Smooth muscle cell (in vitro differentiated cells): Measurements from ENCODE around the gene SLCO3A1. TPM values are rescaled to one million over a fixed set of nuclear protein-coding genes. Genes with fewer than 3 reads are reported as not detected.

ENCODE experiments used
- DNase-seq: peaks from one replicate; lab custom pipeline; 2025; ENCODE audit not compliant: unreplicated experiment; lab: John Stamatoyannopoulos, UW
- H2AFZ ChIP-seq: fragments of 200-600 bp; sonication (generic); 2 replicates; pipeline ENCODE4 v1.6.0; 2016; ENCODE audit warnings: antibody characterized with exemption, low read depth, mild to moderate bottlenecking
- H3F3A ChIP-seq: fragments of 200-600 bp; sonication (generic); 2 replicates; pipeline ENCODE4 v1.6.0; 2017; ENCODE audit warnings: antibody characterized with exemption, low read depth
- H3K27ac ChIP-seq: fragments of 200-600 bp; sonication (generic); 2 replicates; pipeline ENCODE4 v1.5.1; 2016; ENCODE audit warnings: low read depth, mild to moderate bottlenecking
- H3K27me3 ChIP-seq: fragments of 200-600 bp; sonication (generic); 2 replicates; pipeline ENCODE4 v1.6.1; 2016; ENCODE audit warnings: low read depth, mild to moderate bottlenecking
- H3K36me3 ChIP-seq: fragments of 200-600 bp; sonication (generic); 2 replicates; pipeline ENCODE4 v1.5.1; 2016; ENCODE audit warnings: low read depth
- H3K4me1 ChIP-seq: fragments of 200-600 bp; sonication (generic); 2 replicates; pipeline ENCODE4 v1.5.1; 2016; ENCODE audit warnings: low read depth
- H3K4me2 ChIP-seq: fragments of 200-600 bp; sonication (generic); 2 replicates; pipeline ENCODE4 v1.6.0; 2016; ENCODE audit warnings: mild to moderate bottlenecking
- H3K4me3 ChIP-seq: fragments of 200-600 bp; sonication (generic); 2 replicates; pipeline ENCODE4 v1.5.1; 2016; ENCODE audit warnings: mild to moderate bottlenecking
- H3K79me2 ChIP-seq: fragments of 200-600 bp; sonication (generic); 2 replicates; pipeline ENCODE4 v1.6.0; 2016; ENCODE audit warnings: low read depth, mild to moderate bottlenecking
- H3K9ac ChIP-seq: fragments of 200-600 bp; sonication (generic); 2 replicates; pipeline ENCODE4 v1.6.0; 2016; ENCODE audit warnings: low read depth
- H3K9me3 ChIP-seq: fragments of 200-600 bp; sonication (generic); replicated peaks from 2 replicates; pipeline ENCODE4 v1.5.1; 2016; ENCODE audit warnings: low read depth
- H4K20me1 ChIP-seq: fragments of 200-600 bp; sonication (generic); 2 replicates; pipeline ENCODE4 v1.6.0; 2016; ENCODE audit warnings: low read depth
- WGBS: methylation state at CpG from one replicate; pipeline ENCODE4 v1.1.7; 2016; ENCODE audit warnings: low lambda C conversion rate; 5-methylcytosine and 5-hydroxymethylcytosine counted together
- polyA plus RNA-seq: library from polyadenylated mRNA; unstranded; fragments of >200 nt; fragmentation: Nextera tagmentation; extraction: Ambion mirVana; gene quantifications from 2 replicates; pipeline ENCODE4 v1.2.1, GENCODE V29; 2016
- total RNA-seq: library from RNA; depleted of rRNA; stranded (reverse); fragments of >200 nt; gene quantifications from 2 replicates; pipeline ENCODE4 v1.2.3, GENCODE V29; 2014
- TF ChIP-seq, protein P1 (sequence below): fragments of 200-600 bp; sonication (generic); IDR thresholded peaks from 2 replicates; pipeline ENCODE4 v1.5.1; 2017; ENCODE audit warnings: borderline replicate concordance, mild to moderate bottlenecking, antibody characterized with exemption; ENCODE audit not compliant: insufficient read depth, poor library complexity, severe bottlenecking

The SLCO3A1 gene
- total and polyA plus RNA-seq, 2 experiments from 2014 or later: 1.3 to 12.6 TPM

DNA sequence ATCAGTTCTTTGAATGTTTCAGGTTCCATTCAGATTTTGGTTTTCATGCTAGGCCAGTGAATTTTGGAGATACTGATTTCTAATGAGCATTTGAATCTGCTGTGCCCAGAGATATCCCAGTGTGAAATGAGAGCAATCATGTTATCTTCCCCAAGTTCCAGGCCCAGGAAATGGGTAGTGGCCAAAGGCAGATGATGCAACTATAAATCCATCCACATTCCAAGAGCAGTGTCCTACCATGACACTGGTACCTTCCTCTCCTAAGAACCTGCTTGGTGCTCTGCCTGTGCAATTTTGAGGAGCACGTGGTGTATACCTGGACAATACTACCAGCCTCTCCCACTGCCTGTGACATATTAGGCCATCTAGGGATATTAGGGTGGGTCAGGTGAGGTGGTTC, 186.8 kb downstream of the SLCO3A1 start:
- Histone ChIP-seq H3K36me3 (no peaks in the 10 kb centered on the region), H3K4me1 (no peaks in the 10 kb centered on the region), H3K4me2 (no peak overlapping the region), H2AFZ (no peak overlapping the region), H3K27me3 (peaks cover 17% of the 10 kb centered on the region), H3K4me3 (no peak overlapping the region), H3K27ac (no peak overlapping the region), H3K79me2 (no peaks in the 10 kb centered on the region), H3F3A (no peaks in the 10 kb centered on the region), H3K9me3 (no peaks in the 10 kb centered on the region), H3K9ac (no peak overlapping the region), H4K20me1 (no peaks in the 10 kb centered on the region)
- TF ChIP-seq, protein P1, sequence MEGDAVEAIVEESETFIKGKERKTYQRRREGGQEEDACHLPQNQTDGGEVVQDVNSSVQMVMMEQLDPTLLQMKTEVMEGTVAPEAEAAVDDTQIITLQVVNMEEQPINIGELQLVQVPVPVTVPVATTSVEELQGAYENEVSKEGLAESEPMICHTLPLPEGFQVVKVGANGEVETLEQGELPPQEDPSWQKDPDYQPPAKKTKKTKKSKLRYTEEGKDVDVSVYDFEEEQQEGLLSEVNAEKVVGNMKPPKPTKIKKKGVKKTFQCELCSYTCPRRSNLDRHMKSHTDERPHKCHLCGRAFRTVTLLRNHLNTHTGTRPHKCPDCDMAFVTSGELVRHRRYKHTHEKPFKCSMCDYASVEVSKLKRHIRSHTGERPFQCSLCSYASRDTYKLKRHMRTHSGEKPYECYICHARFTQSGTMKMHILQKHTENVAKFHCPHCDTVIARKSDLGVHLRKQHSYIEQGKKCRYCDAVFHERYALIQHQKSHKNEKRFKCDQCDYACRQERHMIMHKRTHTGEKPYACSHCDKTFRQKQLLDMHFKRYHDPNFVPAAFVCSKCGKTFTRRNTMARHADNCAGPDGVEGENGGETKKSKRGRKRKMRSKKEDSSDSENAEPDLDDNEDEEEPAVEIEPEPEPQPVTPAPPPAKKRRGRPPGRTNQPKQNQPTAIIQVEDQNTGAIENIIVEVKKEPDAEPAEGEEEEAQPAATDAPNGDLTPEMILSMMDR: no peak
- WGBS: 82% methylated on average over 1 of the region's 1 CpG
- DNase-seq: no peak

DNA sequence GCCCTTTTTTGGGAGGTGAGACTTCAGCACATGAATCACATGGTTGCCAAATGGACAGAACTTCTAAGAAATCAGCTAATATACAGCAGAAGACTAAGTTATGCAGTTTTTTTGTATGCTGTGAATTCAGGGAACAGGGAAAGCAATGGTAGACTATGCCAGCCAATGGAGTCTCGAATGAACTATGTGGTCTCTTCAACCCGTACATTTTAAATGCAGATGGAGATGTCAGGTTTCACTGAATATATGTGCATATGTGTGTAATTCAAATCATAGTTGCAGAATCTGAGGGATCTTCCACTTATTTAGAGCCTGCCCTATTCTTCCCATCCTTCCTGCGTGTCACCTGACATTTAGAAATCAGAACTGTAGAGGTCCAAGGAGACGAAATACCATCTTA, 187.9 kb downstream of the SLCO3A1 start:
- Histone ChIP-seq H2AFZ (no peak overlapping the region), H3K4me2 (no peak overlapping the region), H3F3A (no peaks in the 10 kb centered on the region), H3K4me1 (no peaks in the 10 kb centered on the region), H3K9ac (no peak overlapping the region), H3K4me3 (no peak overlapping the region), H3K27ac (no peak overlapping the region), H3K9me3 (no peaks in the 10 kb centered on the region), H3K36me3 (no peaks in the 10 kb centered on the region), H3K79me2 (no peaks in the 10 kb centered on the region), H3K27me3 (peaks cover 11% of the 10 kb centered on the region), H4K20me1 (no peaks in the 10 kb centered on the region)
- TF ChIP-seq, protein P1: no peak
- DNase-seq: no peak
- 91% methylated on average over 4 of the region's 4 CpGs for WGBS

DNA sequence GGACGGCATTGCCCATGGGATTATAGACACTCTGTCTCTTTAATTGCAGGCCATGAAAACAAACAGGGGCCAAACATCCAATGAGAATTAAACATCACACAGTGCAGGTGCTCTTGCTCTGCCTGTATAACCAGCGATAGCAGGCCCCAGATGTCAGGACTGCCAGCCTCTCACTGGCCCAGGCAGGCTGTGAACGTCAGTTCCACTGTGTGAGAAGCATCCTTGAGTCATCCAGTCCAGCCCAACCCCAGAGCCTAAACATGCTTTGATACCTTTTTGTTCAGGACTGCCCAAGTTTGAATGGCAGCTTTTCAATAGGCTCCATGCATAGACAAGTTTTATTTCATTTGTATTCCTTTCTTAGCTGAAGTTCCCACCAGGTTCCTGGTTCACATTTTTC, 189.8 kb downstream of the SLCO3A1 start:
- WGBS: 78% methylated on average over 3 of the region's 3 CpGs
- no peak overlapping the region for H3K27ac ChIP-seq
- H3K79me2 ChIP-seq: no peaks in the 10 kb centered on the region
- H3K9ac ChIP-seq: no peak overlapping the region
- no peaks in the 10 kb centered on the region for H4K20me1 ChIP-seq
- no peaks in the 10 kb centered on the region for H3K9me3 ChIP-seq
- TF ChIP-seq, protein P1: no peak
- no peaks in the 10 kb centered on the region for H3K4me1 ChIP-seq
- H2AFZ ChIP-seq: no peak overlapping the region
- DNase-seq: no peak
- H3F3A ChIP-seq: no peaks in the 10 kb centered on the region
- no peaks in the 10 kb centered on the region for H3K27me3 ChIP-seq
- no peak overlapping the region for H3K4me2 ChIP-seq
- no peaks in the 10 kb centered on the region for H3K36me3 ChIP-seq
- H3K4me3 ChIP-seq: no peak overlapping the region

DNA sequence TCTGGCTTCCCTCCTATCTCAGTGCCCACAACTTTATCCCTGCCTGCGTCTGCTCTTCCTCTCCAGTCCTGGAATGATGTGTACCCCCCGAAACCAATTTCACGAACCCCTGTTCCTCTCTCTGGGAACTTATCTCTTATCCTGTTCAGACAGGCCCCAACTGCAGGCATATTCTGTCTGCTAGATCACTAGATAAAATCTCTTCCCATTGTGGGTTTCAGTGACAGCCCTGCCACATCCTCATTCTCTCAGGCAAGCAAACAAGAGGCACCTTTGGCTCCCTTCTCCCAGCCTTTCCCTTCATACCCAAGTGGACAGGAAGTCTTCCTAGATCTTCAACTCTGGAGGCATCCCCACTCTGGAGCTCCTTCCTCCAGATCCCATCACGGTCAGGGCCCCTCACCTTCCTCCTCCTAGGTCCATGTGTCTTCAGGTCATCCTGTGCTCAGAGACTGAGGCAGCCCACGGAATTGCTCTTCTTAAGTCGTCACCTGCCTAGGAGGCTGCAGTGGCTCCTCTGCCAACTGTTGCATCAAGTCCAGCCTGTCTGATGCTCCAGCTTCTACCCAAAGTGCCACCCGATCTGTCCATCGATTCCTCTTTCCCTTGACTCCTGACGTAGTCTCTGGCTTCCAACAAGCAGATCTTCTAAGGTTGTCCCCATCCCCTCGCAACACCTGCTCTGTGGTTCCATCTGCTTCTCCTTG, 190.8 kb downstream of the SLCO3A1 start:
- H3K4me1 ChIP-seq: no peaks in the 10 kb centered on the region
- no peak overlapping the region for H3K27ac ChIP-seq
- no peak overlapping the region for H2AFZ ChIP-seq
- H3K27me3 ChIP-seq: no peaks in the 10 kb centered on the region
- no peaks in the 10 kb centered on the region for H3K36me3 ChIP-seq
- WGBS: 91% methylated on average over 10 of the region's 10 CpGs
- H3F3A ChIP-seq: no peaks in the 10 kb centered on the region
- H3K4me2 ChIP-seq: no peak overlapping the region
- no peak for DNase-seq
- no peaks in the 10 kb centered on the region for H4K20me1 ChIP-seq
- no peaks in the 10 kb centered on the region for H3K79me2 ChIP-seq
- no peaks in the 10 kb centered on the region for H3K9me3 ChIP-seq
- no peak overlapping the region for H3K4me3 ChIP-seq
- TF ChIP-seq, protein P1: no peak
- no peak overlapping the region for H3K9ac ChIP-seq
